ENCODE measurements around the gene PDXDC1.
A peak's percentile ranks its signal among the peaks of the same experiment; 100 is the strongest.
"Not testable (repeated sequence)": the region's sequence is repeated elsewhere in the genome, so short reads cannot be mapped to it uniquely, and the experiment has no call there.

PDXDC1 gene

GRCh38 chr16:15093955-15094827 is 119.4 kb downstream of the PDXDC1 start, which contains the start of gene RRN3:
RRN3 (minus strand) TSS chr16:15094272; CDS start chr16:15094233, 39 bp downstream.
- H3K79me2 ChIP-seq (ENCODE audit: low read length): peaks cover 22% of the 10 kb centered on the region
- not testable (repeated sequence) for H4K20me1 ChIP-seq (ENCODE audit: insufficient read depth, low read length); H3K9me3 ChIP-seq (ENCODE audit: insufficient read depth, low read length); H3K36me3 ChIP-seq (replicated peaks; ENCODE audit: low read depth, low read length); H3K4me1 ChIP-seq (ENCODE audit: low read length); H3K27me3 ChIP-seq (ENCODE audit: low read depth, low read length)
- peak within 1 kb of the TSS; percentile 89 for H3K9ac ChIP-seq (ENCODE audit: low read length)
- H3K27ac ChIP-seq (ENCODE audit: low read length): peak within 1 kb of the TSS; percentile 36; the same call in 1 of the 2 replicates
- peak within 1 kb of the TSS; percentile 82 for H3K4me2 ChIP-seq (ENCODE audit: low read length)
- peak within 1 kb of the TSS; percentile 93 for H3K4me3 ChIP-seq (ENCODE audit: low read length)
- peak within 1 kb of the TSS; percentile 97; the same call in 1 of the 2 replicates for H2AFZ ChIP-seq (ENCODE audit: low read depth, low read length)

DNA sequence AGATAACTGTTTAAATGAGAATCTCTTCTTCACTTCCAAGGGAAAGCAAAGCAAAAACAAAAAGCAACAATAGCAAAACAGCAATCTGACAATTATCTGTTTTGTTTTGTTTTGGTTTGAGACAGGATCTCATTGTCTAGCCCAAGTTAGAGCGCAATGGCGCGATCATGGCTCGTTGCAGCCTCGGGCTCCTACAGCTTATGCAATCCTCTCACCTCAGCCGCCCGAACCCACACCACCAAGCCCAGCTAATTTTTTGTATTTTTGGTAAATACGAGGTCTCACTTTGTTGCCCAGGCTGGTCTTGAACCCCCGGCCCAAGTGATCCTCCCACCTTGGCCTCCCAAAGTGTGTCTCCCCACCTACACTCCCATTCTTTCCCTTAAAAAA is 121.8 kb downstream of the PDXDC1 start:
- H4K20me1 ChIP-seq (ENCODE audit: insufficient read depth, low read length); H3K4me3 ChIP-seq (ENCODE audit: low read length); H3K36me3 ChIP-seq (replicated peaks; ENCODE audit: low read depth, low read length); H3K4me1 ChIP-seq (ENCODE audit: low read length); H3K9me3 ChIP-seq (ENCODE audit: insufficient read depth, low read length); H3K9ac ChIP-seq (ENCODE audit: low read length); H3K27ac ChIP-seq (ENCODE audit: low read length); H3K4me2 ChIP-seq (ENCODE audit: low read length); H2AFZ ChIP-seq (ENCODE audit: low read depth, low read length); H3K27me3 ChIP-seq (ENCODE audit: low read depth, low read length): not testable (repeated sequence)
- H3K79me2 ChIP-seq (ENCODE audit: low read length): peaks cover 22% of the 10 kb centered on the region

DNA sequence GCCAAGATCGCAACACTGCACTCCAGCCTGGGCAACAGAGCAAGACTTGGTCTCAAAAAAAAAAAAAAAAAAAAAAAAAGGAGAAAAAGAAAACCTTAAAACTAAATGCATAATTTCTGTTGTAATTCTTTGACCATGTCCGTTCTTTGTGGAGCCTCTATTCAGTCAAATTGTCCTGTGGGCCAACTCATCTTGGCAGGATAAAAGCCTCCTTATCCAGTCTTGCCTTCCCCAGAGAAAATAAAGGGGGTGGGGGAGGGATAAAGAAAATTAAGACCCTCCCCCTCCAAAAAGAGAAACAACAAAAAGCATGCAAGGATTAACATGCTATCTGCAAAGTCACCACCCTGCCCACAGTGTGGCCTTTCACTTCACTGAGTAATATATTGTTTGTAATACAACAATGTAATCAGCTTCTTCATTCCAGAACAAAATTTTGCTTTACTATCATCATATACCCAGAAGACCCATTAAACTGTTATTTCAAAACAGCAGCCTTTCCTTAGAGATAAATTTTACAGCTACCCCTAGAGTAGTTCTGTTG is 124.6 kb downstream of the PDXDC1 start:
- not testable (repeated sequence) for H3K4me3 ChIP-seq (ENCODE audit: low read length); H3K9me3 ChIP-seq (ENCODE audit: insufficient read depth, low read length); H3K27ac ChIP-seq (ENCODE audit: low read length); H3K4me1 ChIP-seq (ENCODE audit: low read length); H3K4me2 ChIP-seq (ENCODE audit: low read length); H3K9ac ChIP-seq (ENCODE audit: low read length); H3K79me2 ChIP-seq (ENCODE audit: low read length); H3K27me3 ChIP-seq (ENCODE audit: low read depth, low read length); H3K36me3 ChIP-seq (replicated peaks; ENCODE audit: low read depth, low read length); H4K20me1 ChIP-seq (ENCODE audit: insufficient read depth, low read length); H2AFZ ChIP-seq (ENCODE audit: low read depth, low read length)

DNA sequence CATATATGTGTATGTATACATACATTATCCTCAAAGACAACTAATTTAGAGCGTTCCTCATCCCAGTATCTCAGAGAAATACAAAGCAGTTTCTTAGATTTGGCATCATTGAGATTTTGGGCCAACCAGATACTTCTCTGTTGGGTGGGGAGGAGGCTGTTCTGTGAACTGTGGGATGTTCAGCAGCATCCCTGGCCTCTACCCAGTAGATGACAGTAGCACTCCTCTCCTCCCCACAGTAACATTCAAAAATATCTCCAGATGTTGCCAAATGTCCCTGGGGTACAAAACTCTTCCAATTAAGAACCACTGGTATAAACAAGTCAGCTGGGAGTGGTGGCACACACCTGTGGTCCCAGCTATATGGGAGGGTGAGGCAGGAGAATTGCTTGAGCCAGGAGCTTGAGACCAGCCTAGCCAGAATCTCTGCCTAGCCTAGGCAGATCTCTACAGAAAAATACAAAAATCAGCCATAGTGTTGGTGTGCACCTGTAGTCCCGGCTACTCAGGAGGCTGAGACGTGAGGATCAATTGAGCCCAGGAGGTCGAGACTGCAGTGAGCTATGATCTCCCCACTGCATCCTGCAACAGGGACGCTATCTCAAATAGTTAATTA is 125.7 kb downstream of the PDXDC1 start:
- H3K27me3 ChIP-seq (ENCODE audit: low read depth, low read length); H3K4me1 ChIP-seq (ENCODE audit: low read length); H4K20me1 ChIP-seq (ENCODE audit: insufficient read depth, low read length); H2AFZ ChIP-seq (ENCODE audit: low read depth, low read length); H3K36me3 ChIP-seq (replicated peaks; ENCODE audit: low read depth, low read length); H3K4me2 ChIP-seq (ENCODE audit: low read length); H3K9ac ChIP-seq (ENCODE audit: low read length); H3K4me3 ChIP-seq (ENCODE audit: low read length); H3K27ac ChIP-seq (ENCODE audit: low read length); H3K9me3 ChIP-seq (ENCODE audit: insufficient read depth, low read length); H3K79me2 ChIP-seq (ENCODE audit: low read length): not testable (repeated sequence)

DNA sequence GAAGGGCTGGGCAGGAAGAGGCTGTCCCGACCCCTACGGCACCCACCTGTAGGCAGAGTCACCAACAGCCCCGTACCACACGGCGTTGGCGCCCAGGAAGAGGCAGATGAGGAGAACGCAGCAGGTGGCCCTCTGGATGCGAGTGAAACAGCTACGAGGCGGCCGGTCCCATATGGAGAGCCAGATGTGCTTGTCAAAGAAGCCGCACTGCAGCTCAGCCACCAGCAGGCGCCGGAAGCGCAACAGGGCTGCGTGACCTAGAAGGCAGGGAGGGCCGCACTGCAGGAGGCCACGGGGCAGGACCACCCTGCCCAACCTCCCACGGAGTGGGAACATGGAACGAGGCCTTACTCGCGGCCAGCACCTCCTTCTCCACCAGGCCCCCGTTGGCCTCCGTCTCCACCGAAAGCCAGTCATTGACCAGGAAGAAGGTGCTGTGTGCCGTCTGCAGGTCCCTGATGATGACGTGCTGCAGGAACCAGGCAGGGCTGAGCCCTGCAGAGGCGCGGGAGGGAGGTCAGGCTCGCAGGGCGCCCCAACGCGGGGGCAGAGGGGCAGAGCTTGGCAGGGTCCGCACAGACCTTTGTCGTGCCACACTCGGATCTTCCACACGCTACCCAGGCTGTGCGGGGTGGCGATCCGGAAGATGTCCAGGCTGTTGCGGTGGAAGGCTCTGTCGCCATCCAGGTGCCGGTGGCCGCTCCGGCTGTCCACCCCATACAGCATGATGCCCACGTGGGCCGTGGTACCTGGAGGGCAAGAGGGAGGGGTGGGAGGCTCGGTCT is 153.0 kb downstream of the PDXDC1 start:
- not testable (repeated sequence) for H3K79me2 ChIP-seq (ENCODE audit: low read length); H3K9ac ChIP-seq (ENCODE audit: low read length); H3K4me1 ChIP-seq (ENCODE audit: low read length); H2AFZ ChIP-seq (ENCODE audit: low read depth, low read length); H3K36me3 ChIP-seq (replicated peaks; ENCODE audit: low read depth, low read length); H3K27me3 ChIP-seq (ENCODE audit: low read depth, low read length); H3K9me3 ChIP-seq (ENCODE audit: insufficient read depth, low read length); H3K4me3 ChIP-seq (ENCODE audit: low read length); H3K4me2 ChIP-seq (ENCODE audit: low read length); H4K20me1 ChIP-seq (ENCODE audit: insufficient read depth, low read length); H3K27ac ChIP-seq (ENCODE audit: low read length)

DNA sequence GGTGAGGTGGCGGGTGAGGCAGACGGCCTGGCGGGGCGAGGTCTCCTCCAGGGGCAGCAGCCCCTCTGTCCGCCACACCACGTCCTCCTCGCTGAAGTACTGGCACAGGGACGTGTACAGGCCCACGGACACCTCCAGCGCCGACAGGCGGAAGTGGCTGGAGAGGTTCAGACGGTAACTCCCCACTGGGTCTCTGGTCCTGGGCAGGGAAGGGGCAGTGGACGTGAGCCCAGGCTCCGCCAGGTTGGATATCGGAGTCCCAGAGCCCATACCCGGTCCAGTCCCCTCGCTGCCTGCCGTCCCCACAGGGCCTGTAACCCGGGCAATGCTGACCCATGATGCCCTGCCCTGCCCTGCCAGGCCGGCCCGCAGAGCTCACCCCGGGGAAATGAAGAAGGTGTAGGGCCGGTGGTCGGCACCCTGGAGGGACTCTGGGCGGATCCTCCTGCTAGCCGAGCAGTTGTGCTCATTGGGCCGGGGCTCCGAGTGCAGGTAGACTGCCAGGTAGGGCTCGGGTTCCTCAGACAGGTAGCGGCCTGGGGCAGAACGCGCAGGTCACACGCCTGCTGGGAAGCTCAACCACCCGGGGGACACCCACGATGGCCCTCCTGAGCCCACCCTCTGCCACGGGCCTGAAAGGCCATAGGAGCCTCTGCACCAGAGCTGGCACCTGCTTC is 155.6 kb downstream of the PDXDC1 start:
- H3K27me3 ChIP-seq (ENCODE audit: low read depth, low read length); H3K4me3 ChIP-seq (ENCODE audit: low read length); H3K27ac ChIP-seq (ENCODE audit: low read length); H2AFZ ChIP-seq (ENCODE audit: low read depth, low read length); H3K4me2 ChIP-seq (ENCODE audit: low read length); H3K36me3 ChIP-seq (replicated peaks; ENCODE audit: low read depth, low read length); H4K20me1 ChIP-seq (ENCODE audit: insufficient read depth, low read length); H3K79me2 ChIP-seq (ENCODE audit: low read length); H3K9ac ChIP-seq (ENCODE audit: low read length); H3K9me3 ChIP-seq (ENCODE audit: insufficient read depth, low read length); H3K4me1 ChIP-seq (ENCODE audit: low read length): not testable (repeated sequence)

DNA sequence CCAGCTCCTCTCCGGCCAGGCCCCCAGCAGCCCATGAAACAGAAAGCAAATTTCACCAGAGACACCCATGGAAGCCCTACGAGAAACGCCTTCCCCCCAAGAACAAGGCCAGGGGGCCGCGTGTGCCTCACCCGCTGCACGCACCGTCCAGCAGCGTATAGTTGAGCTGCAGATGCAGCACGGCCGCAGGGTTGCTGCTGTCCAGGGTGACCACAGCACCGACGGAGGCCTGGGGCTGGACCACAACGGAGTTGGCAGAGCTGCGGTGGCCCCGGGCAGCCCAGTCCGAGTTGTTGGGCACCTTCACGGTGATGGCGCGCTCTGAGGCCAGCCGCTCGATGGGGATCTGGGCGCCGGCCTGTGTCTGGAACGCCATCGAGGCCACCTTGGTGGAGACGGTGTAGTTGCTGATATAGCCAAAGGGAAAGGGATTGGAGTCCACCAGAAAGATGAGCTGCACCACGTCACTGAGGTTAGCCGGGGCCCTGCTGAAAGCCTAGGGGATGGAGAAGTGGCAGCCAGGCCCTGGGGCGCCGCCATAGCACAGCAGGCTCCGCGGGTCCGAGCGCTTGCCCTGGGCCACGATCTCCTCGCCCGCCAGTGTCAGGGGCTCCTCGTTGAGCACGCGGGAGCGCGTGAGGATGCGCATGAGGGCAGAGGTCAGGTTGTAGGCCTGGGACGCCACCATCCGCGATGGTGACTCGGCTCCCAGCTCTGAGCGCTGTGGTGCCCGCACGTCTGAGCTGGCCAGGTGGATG is 156.3 kb downstream of the PDXDC1 start:
- not testable (repeated sequence) for H3K36me3 ChIP-seq (replicated peaks; ENCODE audit: low read depth, low read length); H3K27ac ChIP-seq (ENCODE audit: low read length); H4K20me1 ChIP-seq (ENCODE audit: insufficient read depth, low read length); H2AFZ ChIP-seq (ENCODE audit: low read depth, low read length); H3K9ac ChIP-seq (ENCODE audit: low read length); H3K27me3 ChIP-seq (ENCODE audit: low read depth, low read length); H3K4me3 ChIP-seq (ENCODE audit: low read length); H3K79me2 ChIP-seq (ENCODE audit: low read length); H3K9me3 ChIP-seq (ENCODE audit: insufficient read depth, low read length); H3K4me1 ChIP-seq (ENCODE audit: low read length); H3K4me2 ChIP-seq (ENCODE audit: low read length)

DNA sequence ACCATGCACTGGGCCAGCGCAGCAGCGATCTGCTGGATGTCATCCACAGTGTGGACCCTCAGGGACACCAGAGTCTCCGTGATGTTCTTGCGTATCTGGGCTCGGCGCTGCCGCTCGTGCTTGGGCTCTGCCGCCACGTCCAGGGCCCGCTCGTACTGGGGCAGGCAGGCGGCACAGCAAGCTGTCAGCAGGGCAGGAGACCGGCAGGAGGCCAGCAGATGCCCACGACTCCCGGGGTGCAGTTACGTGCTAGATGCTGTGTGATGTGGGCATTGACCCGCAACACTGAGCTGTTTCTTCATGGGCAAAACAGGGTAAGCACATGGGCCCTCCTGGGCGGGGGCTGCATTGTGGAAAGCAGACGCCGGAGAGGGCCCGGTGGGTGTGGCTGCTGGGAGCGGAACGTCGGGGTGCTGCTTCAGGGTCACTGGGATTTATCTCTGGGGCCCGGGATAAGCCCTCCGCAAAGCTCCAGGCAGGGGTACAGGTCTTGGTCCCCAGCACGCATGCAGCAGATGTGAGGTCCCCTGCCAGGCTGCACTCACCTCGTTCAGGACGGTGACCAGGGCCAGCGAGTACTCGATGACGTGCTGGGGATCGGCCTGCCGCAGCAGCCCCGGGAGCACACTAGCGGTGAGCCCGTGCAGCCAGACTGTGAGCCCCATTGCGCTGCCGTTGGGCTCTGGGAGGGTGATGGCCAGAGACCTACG is 158.0 kb downstream of the PDXDC1 start:
- not testable (repeated sequence) for H3K9ac ChIP-seq (ENCODE audit: low read length); H3K4me2 ChIP-seq (ENCODE audit: low read length); H3K9me3 ChIP-seq (ENCODE audit: insufficient read depth, low read length); H3K79me2 ChIP-seq (ENCODE audit: low read length); H3K4me1 ChIP-seq (ENCODE audit: low read length); H3K4me3 ChIP-seq (ENCODE audit: low read length); H3K27ac ChIP-seq (ENCODE audit: low read length); H3K36me3 ChIP-seq (replicated peaks; ENCODE audit: low read depth, low read length); H3K27me3 ChIP-seq (ENCODE audit: low read depth, low read length); H4K20me1 ChIP-seq (ENCODE audit: insufficient read depth, low read length); H2AFZ ChIP-seq (ENCODE audit: low read depth, low read length)

Measured in OCI-LY3 (cell line).